ENCODE measurements around the gene MATN1.

GRCh38 chr1:30739601-30740000, 16.2 kb upstream of the MATN1 start:
- no peak for TF ChIP-seq CTCF (IDR thresholded peaks at IDR 0.05)
- no peak for TF ChIP-seq ZFX (IDR thresholded peaks at IDR 0.05; ENCODE audit: borderline replicate concordance)

Data from 22Rv1 (cell line).